NT2/D1 (cell line): ENCODE measurements around the gene DPP6.

Source experiments
- SUZ12 ChIP-seq: IDR thresholded peaks from 2 replicates; pipeline ENCODE4 v1.6.1; 2011; ENCODE audit not compliant: insufficient read length, insufficient read depth; ENCODE audit errors: extremely low read depth
- YY1 ChIP-seq: IDR thresholded peaks from 2 replicates; pipeline ENCODE4 v1.6.1; 2011; ENCODE audit not compliant: insufficient read length, insufficient read depth
- ZNF274 ChIP-seq: IDR thresholded peaks from 2 replicates; pipeline ENCODE4 v1.6.1; 2011; ENCODE audit warnings: mild to moderate bottlenecking, low read depth, low read length

- TF ChIP-seq ZNF274 (no peak), SUZ12 (no peak), YY1 (no peak)
These were observed 830.8 kb downstream of the DPP6 start for GRCh38 chr7:154882931-154883474.
